Measurements from ENCODE around the gene LIPM.

GRCh38 chr10:88828310-88828709 lies 25.8 kb downstream of the LIPM start:
- TF ChIP-seq EZH2 (optimal IDR thresholded peaks at IDR 0.05; ENCODE audit: low read depth, low read length) (no peak), CTCF (IDR thresholded peaks at IDR 0.05; ENCODE audit: low read length) (no peak)
